Measurements from ENCODE around the gene SCN7A. TPM values are rescaled to one million over a fixed set of nuclear protein-coding genes. Genes with fewer than 3 reads are reported as not detected.
A peak's percentile ranks its signal among the peaks of the same experiment; 100 is the strongest.

Gene SCN7A
- total RNA-seq, 8 experiments from 2014 or later = 0.05 to 3.8 (median 0.67) TPM

DNA sequence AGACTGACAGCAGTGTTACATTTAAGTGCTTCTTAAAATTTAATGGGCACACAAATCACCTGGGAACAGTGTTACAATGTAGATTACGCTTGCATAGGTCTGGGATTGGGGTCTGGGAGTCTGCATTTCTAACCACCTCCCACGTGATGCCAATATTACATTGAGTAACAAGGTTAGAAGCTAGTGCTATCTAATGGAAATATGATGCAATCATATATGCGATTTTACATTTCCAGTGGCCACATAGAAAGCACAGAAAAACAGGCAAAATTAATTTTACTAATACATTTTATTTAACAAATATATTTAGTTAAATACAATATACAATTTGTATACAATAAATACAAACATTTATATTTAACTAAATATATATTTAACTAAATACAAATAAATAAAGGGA, 53.7 kb downstream of the SCN7A start:
- 40 to 100% (median 74%) methylated on average over 1 to 3 of the region's 3 CpGs; no CpG with 5 or more reads in 1 of the 10 experiments for WGBS, 10 experiments
- in situ Hi-C loops (cut with MboI; ENCODE audit: low pct_unique_long_range_greater_than_20kb in 2 of 9, low sequenced_read_pairs in 9 of 9, unreplicated experiment in 9 of 9) = no loop called here
- ATAC-seq (replicated peaks in 6 of 8) = peak in 1 of 8 experiments; percentile 41
- Histone ChIP-seq H3K4me1 (replicated peaks in 1 of 2) (peaks cover 0 to 2% of the 10 kb centered on the region in 2 donors), H3K27ac (no peak overlapping the region), H3K4me3 (no peak overlapping the region)

DNA sequence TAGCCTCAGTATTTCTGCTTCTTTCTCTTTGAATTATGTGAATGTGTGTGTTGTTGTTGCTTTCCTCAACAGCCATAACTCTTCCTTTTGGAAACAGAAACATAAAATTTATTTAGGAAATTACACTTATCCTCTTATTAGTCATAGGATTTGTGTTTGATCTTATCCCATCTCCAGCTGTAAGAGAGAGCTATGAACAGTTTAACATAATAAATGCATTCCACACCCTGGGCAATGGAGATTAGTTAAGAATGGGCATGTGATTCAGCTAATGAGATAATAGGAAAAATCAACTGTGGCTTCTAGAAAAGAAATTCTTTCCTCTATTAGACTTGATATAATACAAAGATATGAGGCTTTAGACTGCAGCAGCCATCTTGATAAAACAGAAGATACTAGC, 55.0 kb downstream of the SCN7A start:
- in situ Hi-C loops (cut with MboI; ENCODE audit: low pct_unique_long_range_greater_than_20kb in 2 of 9, low sequenced_read_pairs in 9 of 9, unreplicated experiment in 9 of 9) = no loop called here
- Histone ChIP-seq H3K4me1 (replicated peaks in 1 of 2) (peaks cover 0 to 2% of the 10 kb centered on the region in 2 donors), H3K4me3 (no peak overlapping the region), H3K27ac (no peak overlapping the region)
- ATAC-seq (replicated peaks in 6 of 8) = peak in 3 of 8 experiments; percentile 52 to 91 (median 91)

DNA sequence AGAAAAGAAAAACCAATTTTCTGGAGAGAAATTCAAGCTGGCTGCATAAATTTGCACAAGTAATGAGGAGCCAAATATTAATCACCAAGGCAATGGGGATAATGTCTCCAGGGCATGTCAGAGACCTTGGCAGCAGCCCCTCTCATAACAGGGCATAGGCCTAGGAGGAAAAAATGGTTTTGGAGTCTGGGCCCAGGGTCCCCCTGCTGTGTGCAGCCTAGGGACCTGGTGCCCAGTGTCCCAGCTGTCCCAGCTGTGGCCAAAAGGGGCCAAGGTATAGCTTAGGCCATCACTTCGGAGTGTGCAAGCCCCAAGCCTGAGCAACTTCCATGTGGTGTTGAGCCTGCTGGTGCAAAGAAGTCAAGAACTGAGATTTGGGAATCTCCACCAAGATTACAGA, 57.1 kb downstream of the SCN7A start:
- no peak overlapping the region for H3K4me3 ChIP-seq
- in situ Hi-C loops (cut with MboI; ENCODE audit: low pct_unique_long_range_greater_than_20kb in 2 of 9, low sequenced_read_pairs in 9 of 9, unreplicated experiment in 9 of 9) = no loop called here
- WGBS, 10 experiments = 33 to 100% (median 93%) methylated on average over 1 of the region's 1 CpG; no CpG with 5 or more reads in 6 of the 10 experiments
- no peak for ATAC-seq (replicated peaks in 6 of 8)
- peaks cover 0 to 2% of the 10 kb centered on the region in 2 donors for H3K4me1 ChIP-seq (replicated peaks in 1 of 2)
- no peak overlapping the region for H3K27ac ChIP-seq

DNA sequence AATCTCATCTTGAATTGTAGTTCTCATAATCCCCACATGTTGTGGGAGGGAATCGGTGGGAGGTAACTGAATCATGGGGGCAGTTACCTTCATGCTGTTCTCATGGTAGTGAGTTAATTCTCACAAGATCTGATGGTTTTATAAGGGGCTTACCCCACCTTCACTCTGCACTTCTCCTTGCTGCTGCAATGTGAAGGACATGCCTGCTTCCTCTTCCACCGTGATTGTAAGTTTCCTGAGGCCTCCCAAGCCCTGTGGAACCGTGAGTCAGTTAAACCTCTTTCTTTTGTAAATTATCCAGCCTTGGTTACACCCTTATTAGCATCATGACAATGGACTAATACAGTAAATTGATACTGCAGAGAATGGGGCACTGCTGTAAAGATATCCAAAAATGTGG, 57.9 kb downstream of the SCN7A start:
- 14 to 60% (median 44%) methylated on average over 1 to 3 of the region's 3 CpGs; no CpG with 5 or more reads in 5 of the 10 experiments for WGBS, 10 experiments

DNA sequence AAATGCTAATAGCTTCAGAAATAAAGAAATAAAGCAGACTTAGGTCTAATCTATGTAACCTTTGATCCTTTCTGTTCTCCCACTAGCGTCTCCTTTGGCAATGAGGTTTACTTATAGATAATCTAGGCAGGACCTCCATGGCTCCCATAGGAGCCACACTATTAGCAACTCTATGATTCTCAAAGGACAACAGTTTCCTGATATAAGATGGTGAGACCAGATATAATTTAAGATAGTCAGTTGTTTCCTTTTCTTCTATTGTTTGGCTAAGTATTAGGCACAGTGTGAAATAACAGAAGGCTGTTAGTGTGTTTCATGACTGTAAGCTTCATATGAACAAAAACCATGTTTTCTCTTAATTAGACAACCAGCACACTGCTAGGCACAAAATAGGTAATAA, 59.6 kb downstream of the SCN7A start:
- in situ Hi-C loops (cut with MboI; ENCODE audit: low pct_unique_long_range_greater_than_20kb in 2 of 9, low sequenced_read_pairs in 9 of 9, unreplicated experiment in 9 of 9) = no loop called here
- no peak overlapping the region for H3K27ac ChIP-seq
- 27 to 100% (median 83%) methylated on average over 1 of the region's 1 CpG; no CpG with 5 or more reads in 1 of the 10 experiments for WGBS, 10 experiments
- no peaks in the 10 kb centered on the region for H3K4me1 ChIP-seq (replicated peaks in 1 of 2)
- no peak overlapping the region for H3K4me3 ChIP-seq
- ATAC-seq (replicated peaks in 6 of 8) = no peak

More for the DNA sequence above, 57.9 kb downstream of the SCN7A start:
- ATAC-seq (replicated peaks in 6 of 8) = peak in 2 of 8 experiments; percentile 15 to 43
- H3K4me1 ChIP-seq (replicated peaks in 1 of 2) = peaks cover 0 to 2% of the 10 kb centered on the region in 2 donors
- H3K27ac ChIP-seq = no peak overlapping the region
- in situ Hi-C loops (cut with MboI; ENCODE audit: low pct_unique_long_range_greater_than_20kb in 2 of 9, low sequenced_read_pairs in 9 of 9, unreplicated experiment in 9 of 9) = no loop called here
- H3K4me3 ChIP-seq = no peak overlapping the region

DNA sequence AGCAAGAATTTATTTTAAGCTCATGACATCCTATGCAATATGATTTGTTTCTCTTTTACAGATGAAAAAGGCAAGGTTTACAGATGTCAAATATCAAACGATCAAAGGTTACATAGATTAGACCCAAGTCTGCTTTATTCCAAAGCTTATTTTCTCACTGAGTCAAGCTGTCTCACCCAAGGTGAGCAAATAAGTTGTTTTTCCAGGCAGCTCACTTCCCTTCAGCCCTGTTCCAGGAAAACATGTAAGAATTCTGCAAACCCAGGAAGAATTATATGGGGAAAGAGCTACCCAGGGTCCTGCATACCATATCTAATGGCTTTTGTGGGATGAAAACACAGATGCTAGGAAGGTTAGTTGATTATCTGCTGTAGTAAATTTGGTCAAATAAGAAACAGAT, 60.6 kb downstream of the SCN7A start:
- H3K27ac ChIP-seq = no peak overlapping the region
- H3K4me1 ChIP-seq (replicated peaks in 1 of 2) = no peaks in the 10 kb centered on the region
- H3K4me3 ChIP-seq = no peak overlapping the region
- in situ Hi-C loops (cut with MboI; ENCODE audit: low pct_unique_long_range_greater_than_20kb in 2 of 9, low sequenced_read_pairs in 9 of 9, unreplicated experiment in 9 of 9) = no loop called here
- no peak for ATAC-seq (replicated peaks in 6 of 8)
- 20 to 89% (median 78%) methylated on average over 1 of the region's 1 CpG; no CpG with 5 or more reads in 3 of the 10 experiments for WGBS, 10 experiments

DNA sequence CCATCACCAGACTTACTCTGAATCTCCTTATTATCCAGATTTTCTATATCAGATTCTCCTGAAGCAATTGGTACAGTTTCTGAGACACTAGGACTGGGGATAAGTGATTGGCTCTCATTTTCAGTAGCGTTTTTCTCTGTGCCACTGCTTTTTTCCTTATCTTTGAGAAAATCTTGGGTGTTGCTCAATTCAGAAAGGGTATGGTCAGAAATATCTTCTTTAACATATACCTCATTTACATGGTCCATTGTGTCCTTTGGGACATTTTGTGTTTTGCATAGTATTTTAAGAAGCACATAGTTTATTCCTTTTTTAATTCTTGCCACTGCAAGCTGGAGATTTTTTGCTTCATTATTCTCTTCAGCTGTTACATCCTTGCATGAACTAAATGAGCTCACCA, 61.7 kb downstream of the SCN7A start:
- in situ Hi-C loops (cut with MboI; ENCODE audit: low pct_unique_long_range_greater_than_20kb in 2 of 9, low sequenced_read_pairs in 9 of 9, unreplicated experiment in 9 of 9) = no loop called here
- Histone ChIP-seq H3K4me1 (replicated peaks in 1 of 2) (no peaks in the 10 kb centered on the region), H3K4me3 (no peak overlapping the region), H3K27ac (no peak overlapping the region)
- ATAC-seq (replicated peaks in 6 of 8) = peak in 3 of 8 experiments; percentile 85 to 91 (median 88)
- WGBS, 10 experiments = 0 to 91% (median 63%) methylated on average over 1 of the region's 1 CpG; no CpG with 5 or more reads in 2 of the 10 experiments

DNA sequence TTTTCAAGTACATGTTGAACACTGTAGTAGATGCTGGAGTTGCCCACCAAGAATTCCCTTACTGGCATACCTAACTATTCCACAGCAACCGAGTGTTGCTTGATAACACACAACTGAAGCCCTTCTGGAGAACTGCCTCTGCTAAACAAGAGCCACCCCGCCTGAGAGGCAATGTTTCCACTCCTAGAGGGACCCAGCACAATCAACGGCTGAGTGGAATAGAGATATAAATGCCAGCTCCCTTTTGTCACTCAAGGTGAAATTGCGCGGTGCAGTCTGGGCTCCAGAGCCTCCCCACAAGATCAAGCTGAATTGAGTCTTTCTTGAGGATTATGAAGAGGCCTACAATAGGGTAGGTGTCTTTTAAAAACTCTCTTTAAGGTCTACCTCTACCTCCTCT, 69.2 kb downstream of the SCN7A start:
- in situ Hi-C loops (cut with MboI; ENCODE audit: low pct_unique_long_range_greater_than_20kb in 2 of 9, low sequenced_read_pairs in 9 of 9, unreplicated experiment in 9 of 9) = loop anchor here in 2 of 9 experiments (25.0 kb wide), 1 partner anchor 87 kb away; no protein-coding TSS in a partner anchor
- ATAC-seq (replicated peaks in 6 of 8) = no peak
- no peak overlapping the region for H3K4me3 ChIP-seq
- 33 to 100% (median 100%) methylated on average over 1 to 3 of the region's 5 CpGs; no CpG with 5 or more reads in 3 of the 10 experiments for WGBS, 10 experiments
- no peaks in the 10 kb centered on the region for H3K4me1 ChIP-seq (replicated peaks in 1 of 2)
- no peak overlapping the region for H3K27ac ChIP-seq

DNA sequence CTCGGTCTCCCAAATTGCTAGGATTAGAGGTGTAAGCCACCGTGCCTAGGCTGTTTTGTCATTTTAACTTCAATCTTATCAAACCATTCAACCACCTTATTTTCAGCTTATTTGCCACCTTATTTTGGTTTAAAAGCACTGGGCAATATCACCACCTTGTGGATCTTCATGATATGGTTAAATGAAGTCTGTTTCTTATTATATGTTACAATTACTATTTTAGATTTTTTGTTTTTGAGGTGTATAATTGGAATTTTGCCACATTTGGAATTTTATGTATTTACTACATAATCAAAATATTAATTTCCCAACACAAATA, 74.5 kb downstream of the SCN7A start:
- in situ Hi-C loops (cut with MboI; ENCODE audit: low pct_unique_long_range_greater_than_20kb in 2 of 9, low sequenced_read_pairs in 9 of 9, unreplicated experiment in 9 of 9) = loop anchor here in 3 of 9 experiments (10.0 to 25.0 kb wide), 2 partner anchors 93 to 95 kb away; no protein-coding TSS in a partner anchor
- 50 to 100% (median 58%) methylated on average over 2 of the region's 2 CpGs; no CpG with 5 or more reads in 5 of the 10 experiments for WGBS, 10 experiments
- H3K27ac ChIP-seq = no peak overlapping the region
- peak in 6 of 8 experiments; percentile 28 to 58 (median 39) for ATAC-seq (replicated peaks in 6 of 8)
- no peak overlapping the region for H3K4me3 ChIP-seq
- H3K4me1 ChIP-seq (replicated peaks in 1 of 2) = no peaks in the 10 kb centered on the region

DNA sequence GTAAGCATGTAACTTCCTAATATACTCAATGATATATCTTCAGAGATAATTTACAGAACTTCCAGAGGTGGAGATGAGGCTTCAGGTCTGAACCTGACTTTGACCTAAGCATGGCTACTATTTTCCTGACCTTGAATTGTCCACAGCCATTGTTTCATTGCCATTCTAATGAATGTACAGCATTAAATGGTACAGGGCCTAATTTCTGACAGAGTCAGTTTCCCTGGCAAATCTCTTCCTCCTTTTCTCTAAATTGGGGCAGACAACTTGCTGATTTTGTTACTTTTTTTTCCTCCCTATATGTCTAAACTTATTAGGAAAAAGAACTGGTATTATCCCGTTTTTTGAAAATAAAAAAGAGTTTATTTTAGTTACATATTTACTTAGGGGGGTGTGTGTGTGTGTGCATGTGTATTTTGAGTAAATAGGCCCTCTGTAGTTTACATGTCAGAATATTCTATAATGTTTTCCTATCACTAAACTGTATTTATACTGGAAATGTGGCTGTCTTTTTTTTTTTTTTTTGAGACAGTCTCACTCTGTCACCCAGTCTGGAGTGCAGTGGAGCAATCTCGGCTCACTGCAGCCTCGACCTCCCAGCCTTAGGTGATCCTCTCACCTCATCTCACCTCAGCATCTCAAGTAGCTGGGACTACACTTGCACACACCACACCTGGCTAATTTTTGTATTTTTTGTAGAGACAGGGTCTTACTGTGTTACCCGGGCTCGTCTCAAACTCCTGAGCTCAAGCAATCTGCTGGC, 75.0 kb downstream of the SCN7A start:
- ATAC-seq (replicated peaks in 6 of 8) = peak in 3 of 8 experiments; percentile 4 to 19 (median 14)
- in situ Hi-C loops (cut with MboI; ENCODE audit: low pct_unique_long_range_greater_than_20kb in 2 of 9, low sequenced_read_pairs in 9 of 9, unreplicated experiment in 9 of 9) = loop anchor here in 3 of 9 experiments (10.0 to 25.0 kb wide), 2 partner anchors 93 to 96 kb away; no protein-coding TSS in a partner anchor
- Histone ChIP-seq H3K4me1 (replicated peaks in 1 of 2) (no peaks in the 10 kb centered on the region), H3K27ac (no peak overlapping the region), H3K4me3 (no peak overlapping the region)
- 45 to 100% (median 86%) methylated on average over 1 to 4 of the region's 5 CpGs; no CpG with 5 or more reads in 1 of the 10 experiments for WGBS, 10 experiments

DNA sequence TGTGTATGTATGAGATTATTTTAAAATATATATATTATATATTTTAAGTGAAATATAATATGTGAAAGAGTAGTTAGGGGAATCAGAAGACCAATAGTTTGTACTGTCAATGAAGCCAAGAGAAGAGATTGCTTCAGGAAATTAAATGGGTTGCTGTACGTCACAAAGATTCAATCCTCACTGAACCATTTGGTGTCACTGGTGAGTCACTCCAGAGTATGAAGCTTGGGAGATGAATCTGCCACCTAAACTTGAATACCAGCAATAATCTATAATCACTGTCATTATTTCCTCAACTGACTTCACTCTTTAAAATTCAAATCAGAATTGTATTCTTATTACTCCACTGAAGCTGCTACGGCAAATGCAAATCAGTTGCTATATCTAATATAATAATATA, 76.4 kb downstream of the SCN7A start:
- Histone ChIP-seq H3K4me3 (no peak overlapping the region), H3K4me1 (replicated peaks in 1 of 2) (no peaks in the 10 kb centered on the region), H3K27ac (no peak overlapping the region)
- 29 to 100% (median 73%) methylated on average over 1 to 2 of the region's 2 CpGs; no CpG with 5 or more reads in 1 of the 10 experiments for WGBS, 10 experiments
- ATAC-seq (replicated peaks in 6 of 8) = peak in 4 of 8 experiments; percentile 35 to 83 (median 60)
- in situ Hi-C loops (cut with MboI; ENCODE audit: low pct_unique_long_range_greater_than_20kb in 2 of 9, low sequenced_read_pairs in 9 of 9, unreplicated experiment in 9 of 9) = loop anchor here in 3 of 9 experiments (10.0 to 25.0 kb wide), 2 partner anchors 95 to 97 kb away; no protein-coding TSS in a partner anchor

DNA sequence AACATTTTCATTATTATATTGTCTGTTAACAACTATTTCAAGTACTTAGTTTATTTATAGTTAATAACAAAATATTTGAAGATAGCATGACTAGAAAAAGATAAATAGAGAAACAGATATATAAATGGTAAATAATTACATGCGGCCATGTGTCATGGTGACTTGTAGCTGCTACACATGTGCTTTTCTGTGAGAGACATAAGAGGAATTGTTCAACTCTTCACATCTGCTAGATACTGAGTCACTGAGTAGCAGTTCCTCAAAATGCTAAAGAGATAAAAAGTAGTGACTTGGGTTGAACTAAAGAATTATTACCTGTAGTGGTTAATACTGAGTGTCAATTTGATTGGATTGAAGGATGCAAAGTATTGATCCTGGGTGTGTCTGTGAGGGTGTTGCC, 80.8 kb downstream of the SCN7A start:
- Histone ChIP-seq H3K4me3 (no peak overlapping the region), H3K4me1 (replicated peaks in 1 of 2) (peaks cover 10 to 21% of the 10 kb centered on the region in 2 donors), H3K27ac (no peak overlapping the region)
- ATAC-seq (replicated peaks in 6 of 8) = no peak
- WGBS, 10 experiments = 40 to 100% (median 100%) methylated on average over 1 of the region's 1 CpG; no CpG with 5 or more reads in 5 of the 10 experiments
- in situ Hi-C loops (cut with MboI; ENCODE audit: low pct_unique_long_range_greater_than_20kb in 2 of 9, low sequenced_read_pairs in 9 of 9, unreplicated experiment in 9 of 9) = loop anchor here in 3 of 9 experiments (10.0 to 25.0 kb wide), 2 partner anchors 99 to 102 kb away; no protein-coding TSS in a partner anchor

DNA sequence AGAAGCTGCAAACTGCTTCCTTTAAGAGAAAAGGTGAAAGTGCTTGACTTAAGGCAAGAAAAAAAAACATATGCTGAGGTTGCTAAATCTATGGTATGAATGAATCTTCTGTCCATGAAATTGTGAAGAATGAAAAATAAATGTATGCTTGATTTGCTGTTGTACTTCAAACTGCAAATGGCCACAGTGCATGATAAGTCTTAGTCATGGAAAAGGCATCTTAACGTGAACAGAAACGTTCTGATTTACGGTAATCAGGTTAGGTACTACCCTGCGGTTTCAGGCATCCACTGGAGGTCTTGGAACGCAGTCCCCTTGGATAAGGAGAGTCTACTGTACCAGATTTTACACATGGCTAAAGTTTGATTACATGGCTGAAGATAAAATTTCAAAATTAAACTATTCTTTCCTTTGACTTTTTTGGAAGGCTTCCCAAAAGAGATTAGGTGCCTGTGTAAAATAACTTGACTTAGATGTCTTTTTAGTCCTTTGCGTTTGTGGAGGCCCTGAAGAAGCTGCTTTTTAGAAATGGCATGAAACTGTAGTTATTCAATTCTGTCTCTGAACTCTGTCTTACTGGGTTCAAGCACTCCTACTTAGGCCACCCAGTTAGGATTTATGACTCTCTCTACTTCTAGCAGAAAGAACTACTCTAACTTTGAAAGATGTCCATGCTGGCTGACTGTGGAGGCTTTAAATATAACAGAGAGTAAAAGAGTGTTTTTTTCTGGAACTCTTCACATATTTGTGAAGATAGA, 82.4 kb downstream of the SCN7A start:
- ATAC-seq (replicated peaks in 6 of 8) = peak in 7 of 8 experiments; percentile 33 to 64 (median 48)
- Histone ChIP-seq H3K27ac (peak overlapping the region in 1 of 2 donors; percentile 74), H3K4me1 (replicated peaks in 1 of 2) (peaks cover 10 to 21% of the 10 kb centered on the region in 2 donors), H3K4me3 (no peak overlapping the region)
- in situ Hi-C loops (cut with MboI; ENCODE audit: low pct_unique_long_range_greater_than_20kb in 2 of 9, low sequenced_read_pairs in 9 of 9, unreplicated experiment in 9 of 9) = loop anchor here in 3 of 9 experiments (10.0 to 25.0 kb wide), 2 partner anchors 101 to 103 kb away; no protein-coding TSS in a partner anchor
- 16 to 100% (median 67%) methylated on average over 1 to 6 of the region's 6 CpGs for WGBS, 10 experiments

Data from motor neuron (in vitro differentiated cells).